T follicular helper cell (primary cell): ENCODE data around the gene TBC1D16.
A peak's percentile ranks its signal among the peaks of the same experiment; 100 is the strongest.

Source experiments
- DNase-seq: peaks from one replicate; pipeline ENCODE4 v3.0.0-alpha.2; 2020; ENCODE audit warnings: low read depth

TBC1D16 gene

GRCh38 chr17:80025140-80025539 lies 10.5 kb downstream of the TBC1D16 start:
- DNase-seq = no peak

- no peak for DNase-seq
Observed at GRCh38 chr17:80024206-80024972, 11.3 kb downstream of the TBC1D16 start.

GRCh38 chr17:80023481-80024205 lies 12.0 kb downstream of the TBC1D16 start:
- no peak for DNase-seq

GRCh38 chr17:80021600-80021999 lies 14.1 kb downstream of the TBC1D16 start:
- DNase-seq = no peak

- no peak for DNase-seq
Observed at GRCh38 chr17:80018917-80019651, 16.6 kb downstream of the TBC1D16 start.

- DNase-seq = no peak
Observed at GRCh38 chr17:80017226-80018010, 18.3 kb downstream of the TBC1D16 start.

GRCh38 chr17:80012765-80013741 lies 22.6 kb downstream of the TBC1D16 start:
- DNase-seq = no peak

- no peak for DNase-seq
Observed at GRCh38 chr17:80011989-80012555, 23.6 kb downstream of the TBC1D16 start.

- no peak for DNase-seq
Observed at GRCh38 chr17:80010283-80010858, 25.3 kb downstream of the TBC1D16 start.

- no peak for DNase-seq
Observed at GRCh38 chr17:80009391-80010282, 26.0 kb downstream of the TBC1D16 start.

- no peak for DNase-seq
Observed at GRCh38 chr17:80008848-80009247, 26.8 kb downstream of the TBC1D16 start.

GRCh38 chr17:80008383-80008840 lies 27.3 kb downstream of the TBC1D16 start:
- peak; percentile 60 for DNase-seq

- DNase-seq = no peak
Observed at GRCh38 chr17:80007939-80008338, 27.7 kb downstream of the TBC1D16 start.

- no peak for DNase-seq
Observed at GRCh38 chr17:80006811-80007752, 28.6 kb downstream of the TBC1D16 start.

GRCh38 chr17:80006339-80006720 lies 29.3 kb downstream of the TBC1D16 start:
- no peak for DNase-seq

GRCh38 chr17:80005360-80006338 lies 30.0 kb downstream of the TBC1D16 start:
- peak; percentile 40 for DNase-seq
